Panc1 (cell line): Measurements from ENCODE around the gene CAMSAP3. TPM values are rescaled to one million over a fixed set of nuclear protein-coding genes. Genes with fewer than 3 reads are reported as not detected.

Source experiments
- ATAC-seq: fragments of 200-7000 bp; cut with Tn5 transposase; 2 replicates; pipeline ENCODE4 v1.9.1; 2020; ENCODE audit warnings: mild to moderate bottlenecking, moderate library complexity
- BruUV-seq: library from RNA; stranded (reverse); fragments of 400-500 nt; replicated peaks from 2 replicates; lab custom pipeline; 2021; lab: Mats Ljungman, UMichigan
- CTCF ChIA-PET: fragments of 300-600 bp; sonication (Branson Sonifier 250); formaldehyde crosslinking; loops from one replicate; lab custom pipeline; 2022; ENCODE audit warnings: antibody characterized with exemption; lab: Charles Lee
- POLR2A ChIA-PET: fragments of 300-600 bp; sonication (Branson Sonifier 250); formaldehyde crosslinking; loops from one replicate; lab custom pipeline; 2022; ENCODE audit warnings: antibody characterized with exemption; lab: Charles Lee
- DNase-seq: peaks from one replicate; pipeline ENCODE4 v3.0.0-alpha.2; 2010; ENCODE audit warnings: low read depth, low spot score
- H3K27ac ChIP-seq: 2 replicates; pipeline ENCODE4 v1.5.1; 2011; ENCODE audit warnings: mild to moderate bottlenecking, low read length, inconsistent platforms
- H3K27me3 ChIP-seq: fragments of 200-500 bp; sonication (Bioruptor generic); 2 replicates; pipeline ENCODE4 v1.6.0; 2014; ENCODE audit warnings: low read length, inconsistent platforms; ENCODE audit not compliant: control insufficient read depth, insufficient read depth
- H3K36me3 ChIP-seq: fragments of 200-500 bp; sonication (Bioruptor generic); 2 replicates; pipeline ENCODE4 v1.5.1; 2014; ENCODE audit warnings: inconsistent platforms, mild to moderate bottlenecking, low read length, moderate library complexity; ENCODE audit not compliant: control insufficient read depth, insufficient read depth
- H3K4me1 ChIP-seq: 2 replicates; pipeline ENCODE4 v1.5.1; 2011; ENCODE audit warnings: inconsistent platforms, mild to moderate bottlenecking, low read length, moderate library complexity; ENCODE audit not compliant: control insufficient read depth, insufficient read depth
- H3K4me3 ChIP-seq, 2 experiments: 2 replicates each; pipeline ENCODE4 v1.5.1; 2011 to 2012; ENCODE audit warnings: low read depth in 2 of 2, low read length in 2 of 2, mild to moderate bottlenecking in 2 of 2, inconsistent platforms in 1 of 2, moderate library complexity in 1 of 2
- H3K9me3 ChIP-seq: fragments of 200-500 bp; sonication (Bioruptor generic); 2 replicates; pipeline ENCODE4 v1.5.1; 2014; ENCODE audit warnings: low read depth, mild to moderate bottlenecking, inconsistent platforms, low read length, moderate library complexity; ENCODE audit not compliant: control insufficient read depth, insufficient read depth
- CTCF ChIP-seq: fragments of 450-650 bp; IDR thresholded peaks from 2 replicates; pipeline ENCODE4 v1.5.1; 2017; ENCODE audit warnings: mild to moderate bottlenecking
- POLR2AphosphoS5 ChIP-seq: IDR thresholded peaks from 2 replicates; pipeline ENCODE4 v1.6.1; 2012; ENCODE audit warnings: mild to moderate bottlenecking, low read depth, low read length, moderate library complexity
- REST ChIP-seq, 2 experiments: IDR thresholded peaks; 2 replicates each; pipeline ENCODE4 v1.6.1; 2011 to 2012; ENCODE audit warnings: low read depth in 2 of 2, control low read depth in 1 of 2, low read length in 1 of 2, mild to moderate bottlenecking in 1 of 2, moderate library complexity in 1 of 2; ENCODE audit not compliant: insufficient read depth in 1 of 2
- SIN3A ChIP-seq: IDR thresholded peaks from 2 replicates; pipeline ENCODE4 v1.6.1; 2012; ENCODE audit warnings: low read depth, mild to moderate bottlenecking, low read length, moderate library complexity, borderline replicate concordance; ENCODE audit not compliant: insufficient read depth
- TCF7L2 ChIP-seq: IDR thresholded peaks from 2 replicates; pipeline ENCODE4 v1.6.1; 2011; ENCODE audit warnings: mild to moderate bottlenecking, low read depth, low read length, inconsistent platforms
- in situ Hi-C: cut with HindIII; loops from 2 replicates; pipeline ENCODE4 v1.10.0; 2016; ENCODE audit warnings: low sequenced_read_pairs, low pct_unique_long_range_greater_than_20kb
- intact Hi-C: fragments of 100-400 bp; cut with micrococcal nuclease; formaldehyde crosslinking; loops from one replicate; pipeline ENCODE4 v1.10.0; 2022; ENCODE audit not compliant: unreplicated experiment
- total RNA-seq: library from RNA; stranded (reverse); gene quantifications from one replicate; pipeline ENCODE4 v1.2.1, GENCODE V29; 2021; ENCODE audit not compliant: unreplicated experiment

The CAMSAP3 gene
- total RNA-seq, 1 experiment from 2014 or later: 1.7 TPM

GRCh38 chr19:7610491-7611240 is 15.0 kb downstream of the CAMSAP3 start:
- Histone ChIP-seq H3K27me3 (no peaks in the 10 kb centered on the region), H3K27ac (no peak overlapping the region), H3K4me3 (no peak overlapping the region), H3K36me3 (no peaks in the 10 kb centered on the region), H3K9me3 (no peaks in the 10 kb centered on the region), H3K4me1 (no peaks in the 10 kb centered on the region)
- no TSS peak for BruUV-seq
- CTCF ChIA-PET: no interaction called here
- TF ChIP-seq SIN3A (no peak), REST (IDR thresholded peaks at IDR 0.05; ENCODE audit: insufficient read depth in 1 of 2, low read depth in 2 of 2, low read length in 1 of 2) (no peak), CTCF (no peak), POLR2AphosphoS5 (no peak), TCF7L2 (no peak)
- intact Hi-C loops (no loop called here), in situ Hi-C loops (no loop called here)
- POLR2A ChIA-PET: no interaction called here
- ATAC-seq (no peak), DNase-seq (no peak)

GRCh38 chr19:7611541-7612279 is 16.0 kb downstream of the CAMSAP3 start:
- ChIA-PET POLR2A (no interaction called here), CTCF (interaction anchor here (0.6 kb wide), 1 partner anchor 43 kb away, joined by 4 read pairs; no protein-coding TSS in a partner anchor)
- intact Hi-C loops (no loop called here), in situ Hi-C loops (no loop called here)
- no peak for ATAC-seq
- BruUV-seq: no TSS peak
- DNase-seq: no peak
- no peak for TF ChIP-seq TCF7L2
- TF ChIP-seq POLR2AphosphoS5: no peak
- TF ChIP-seq REST (IDR thresholded peaks at IDR 0.05; ENCODE audit: insufficient read depth in 1 of 2, low read depth in 2 of 2, low read length in 1 of 2): peak; percentile 78 to 84
- Histone ChIP-seq H3K9me3 (no peaks in the 10 kb centered on the region), H3K27me3 (no peaks in the 10 kb centered on the region), H3K4me3 (no peak overlapping the region), H3K36me3 (no peaks in the 10 kb centered on the region), H3K27ac (no peak overlapping the region), H3K4me1 (no peaks in the 10 kb centered on the region)
